ENCODE measurements around the gene RARS2.

GRCh38 chr6:87514831-87515230, 75.0 kb downstream of the RARS2 start:
- TF ChIP-seq POLR2AphosphoS5 (IDR thresholded peaks at IDR 0.05) = no peak
- TF ChIP-seq, protein P1, sequence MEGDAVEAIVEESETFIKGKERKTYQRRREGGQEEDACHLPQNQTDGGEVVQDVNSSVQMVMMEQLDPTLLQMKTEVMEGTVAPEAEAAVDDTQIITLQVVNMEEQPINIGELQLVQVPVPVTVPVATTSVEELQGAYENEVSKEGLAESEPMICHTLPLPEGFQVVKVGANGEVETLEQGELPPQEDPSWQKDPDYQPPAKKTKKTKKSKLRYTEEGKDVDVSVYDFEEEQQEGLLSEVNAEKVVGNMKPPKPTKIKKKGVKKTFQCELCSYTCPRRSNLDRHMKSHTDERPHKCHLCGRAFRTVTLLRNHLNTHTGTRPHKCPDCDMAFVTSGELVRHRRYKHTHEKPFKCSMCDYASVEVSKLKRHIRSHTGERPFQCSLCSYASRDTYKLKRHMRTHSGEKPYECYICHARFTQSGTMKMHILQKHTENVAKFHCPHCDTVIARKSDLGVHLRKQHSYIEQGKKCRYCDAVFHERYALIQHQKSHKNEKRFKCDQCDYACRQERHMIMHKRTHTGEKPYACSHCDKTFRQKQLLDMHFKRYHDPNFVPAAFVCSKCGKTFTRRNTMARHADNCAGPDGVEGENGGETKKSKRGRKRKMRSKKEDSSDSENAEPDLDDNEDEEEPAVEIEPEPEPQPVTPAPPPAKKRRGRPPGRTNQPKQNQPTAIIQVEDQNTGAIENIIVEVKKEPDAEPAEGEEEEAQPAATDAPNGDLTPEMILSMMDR (IDR thresholded peaks at IDR 0.05) = no peak
- no peak for TF ChIP-seq POLR2A (IDR thresholded peaks at IDR 0.05)
